GM18951 (cell line): ENCODE results near the gene RPL11.

Experiments used
- POLR2A ChIP-seq: IDR thresholded peaks from 4 replicates; pipeline ENCODE4 v1.6.1; 2011; ENCODE audit warnings: mild to moderate bottlenecking; ENCODE audit not compliant: insufficient read length, insufficient read depth; ENCODE audit errors: extremely low read depth
- in situ Hi-C: fragments of 300-500 bp; cut with MboI; formaldehyde crosslinking; loops from one replicate; pipeline ENCODE4 v1.12.0; 2022; ENCODE audit warnings: low sequenced_read_pairs, mixed read lengths, inconsistent platforms; ENCODE audit not compliant: unreplicated experiment

Gene RPL11

GRCh38 chr1:23696335-23696989 is 4.9 kb downstream of the RPL11 start:
- in situ Hi-C loops = loop anchor here (10.0 kb wide), 1 partner anchor 58 kb away; no protein-coding TSS in a partner anchor

GRCh38 chr1:23698466-23698865 is 6.9 kb downstream of the RPL11 start:
- TF ChIP-seq POLR2A = no peak
- in situ Hi-C loops = loop anchor here (10.0 kb wide), 1 partner anchor 56 kb away; no protein-coding TSS in a partner anchor

More at GRCh38 chr1:23696335-23696989, 4.9 kb downstream of the RPL11 start:
- no peak for TF ChIP-seq POLR2A

- TF ChIP-seq POLR2A = no peak
- in situ Hi-C loops = loop anchor here (10.0 kb wide), 1 partner anchor 55 kb away; no protein-coding TSS in a partner anchor
These were observed 7.9 kb downstream of the RPL11 start for GRCh38 chr1:23699280-23700179.

- peak; percentile 4 for TF ChIP-seq POLR2A
- in situ Hi-C loops = no loop called here
These were observed 9.7 kb downstream of the RPL11 start for GRCh38 chr1:23701310-23701709.

GRCh38 chr1:23701996-23702395 is 10.4 kb downstream of the RPL11 start:
- in situ Hi-C loops = no loop called here
- no peak for TF ChIP-seq POLR2A

GRCh38 chr1:23704834-23705495 is 13.4 kb downstream of the RPL11 start:
- no peak for TF ChIP-seq POLR2A
- in situ Hi-C loops = no loop called here

- in situ Hi-C loops = no loop called here
- TF ChIP-seq POLR2A = no peak
These were observed 17.6 kb downstream of the RPL11 start for GRCh38 chr1:23709229-23709628.

GRCh38 chr1:23718482-23718881 is 26.9 kb downstream of the RPL11 start:
- in situ Hi-C loops = no loop called here

GRCh38 chr1:23719162-23719820 is 27.7 kb downstream of the RPL11 start:
- in situ Hi-C loops = no loop called here
- no peak for TF ChIP-seq POLR2A

More at GRCh38 chr1:23718482-23718881, 26.9 kb downstream of the RPL11 start:
- TF ChIP-seq POLR2A = no peak

- in situ Hi-C loops = no loop called here
- no peak for TF ChIP-seq POLR2A
These were observed 28.8 kb downstream of the RPL11 start for GRCh38 chr1:23720256-23720995.

- in situ Hi-C loops = no loop called here
- no peak for TF ChIP-seq POLR2A
These were observed 31.0 kb downstream of the RPL11 start for GRCh38 chr1:23722652-23723051.

GRCh38 chr1:23726686-23727085 is 35.1 kb downstream of the RPL11 start:
- in situ Hi-C loops = no loop called here
- TF ChIP-seq POLR2A = no peak
